ENCODE data around the gene CST7. TPM values are rescaled to one million over a fixed set of nuclear protein-coding genes. Genes with fewer than 3 reads are reported as not detected.

CST7 gene
- total RNA-seq, 1 experiment from 2014 or later, result not detected

DNA sequence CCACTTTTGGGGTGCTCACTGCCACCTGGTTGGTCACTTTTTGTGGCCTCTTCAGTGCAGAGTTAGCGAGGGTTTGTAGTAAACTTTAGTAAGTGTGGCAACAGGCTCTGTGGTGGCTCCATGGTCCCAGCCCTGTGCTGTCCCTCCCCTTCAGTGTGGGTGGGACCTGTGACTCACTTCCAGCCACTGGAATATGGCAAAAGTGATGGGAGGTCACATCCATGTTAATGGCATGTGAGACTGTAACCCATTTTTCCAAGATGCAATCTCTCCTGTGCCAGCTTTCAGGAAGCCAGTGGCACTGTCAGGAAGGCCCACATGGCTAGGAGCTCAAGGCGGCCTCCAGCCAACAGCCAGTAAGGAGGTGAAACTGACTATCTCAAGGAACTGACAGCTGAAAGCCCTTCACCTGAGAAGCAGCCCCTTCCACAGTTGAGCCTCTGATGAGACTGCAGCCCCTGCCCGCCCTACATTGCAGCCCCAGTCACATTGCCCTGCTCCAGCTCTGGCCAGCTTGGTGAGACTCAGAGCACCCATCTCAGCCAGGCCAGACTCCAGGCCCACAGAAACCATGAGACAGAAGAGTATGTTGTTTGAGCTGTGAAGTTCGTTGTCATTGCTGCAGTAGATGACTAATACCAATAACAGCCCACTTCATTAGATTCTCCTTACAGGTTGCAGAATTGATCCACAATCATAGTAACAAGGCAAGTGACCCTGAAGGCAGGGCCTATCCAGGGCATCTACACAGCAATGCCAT, 13.1 kb upstream of the CST7 start:
- TF ChIP-seq, protein P1, sequence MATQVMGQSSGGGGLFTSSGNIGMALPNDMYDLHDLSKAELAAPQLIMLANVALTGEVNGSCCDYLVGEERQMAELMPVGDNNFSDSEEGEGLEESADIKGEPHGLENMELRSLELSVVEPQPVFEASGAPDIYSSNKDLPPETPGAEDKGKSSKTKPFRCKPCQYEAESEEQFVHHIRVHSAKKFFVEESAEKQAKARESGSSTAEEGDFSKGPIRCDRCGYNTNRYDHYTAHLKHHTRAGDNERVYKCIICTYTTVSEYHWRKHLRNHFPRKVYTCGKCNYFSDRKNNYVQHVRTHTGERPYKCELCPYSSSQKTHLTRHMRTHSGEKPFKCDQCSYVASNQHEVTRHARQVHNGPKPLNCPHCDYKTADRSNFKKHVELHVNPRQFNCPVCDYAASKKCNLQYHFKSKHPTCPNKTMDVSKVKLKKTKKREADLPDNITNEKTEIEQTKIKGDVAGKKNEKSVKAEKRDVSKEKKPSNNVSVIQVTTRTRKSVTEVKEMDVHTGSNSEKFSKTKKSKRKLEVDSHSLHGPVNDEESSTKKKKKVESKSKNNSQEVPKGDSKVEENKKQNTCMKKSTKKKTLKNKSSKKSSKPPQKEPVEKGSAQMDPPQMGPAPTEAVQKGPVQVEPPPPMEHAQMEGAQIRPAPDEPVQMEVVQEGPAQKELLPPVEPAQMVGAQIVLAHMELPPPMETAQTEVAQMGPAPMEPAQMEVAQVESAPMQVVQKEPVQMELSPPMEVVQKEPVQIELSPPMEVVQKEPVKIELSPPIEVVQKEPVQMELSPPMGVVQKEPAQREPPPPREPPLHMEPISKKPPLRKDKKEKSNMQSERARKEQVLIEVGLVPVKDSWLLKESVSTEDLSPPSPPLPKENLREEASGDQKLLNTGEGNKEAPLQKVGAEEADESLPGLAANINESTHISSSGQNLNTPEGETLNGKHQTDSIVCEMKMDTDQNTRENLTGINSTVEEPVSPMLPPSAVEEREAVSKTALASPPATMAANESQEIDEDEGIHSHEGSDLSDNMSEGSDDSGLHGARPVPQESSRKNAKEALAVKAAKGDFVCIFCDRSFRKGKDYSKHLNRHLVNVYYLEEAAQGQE (IDR thresholded peaks at IDR 0.05; ENCODE audit: insufficient read depth in 1 of 2, low read depth in 2 of 2, low read length in 1 of 2), result no peak
- no peak for TF ChIP-seq SIN3A (IDR thresholded peaks at IDR 0.05; ENCODE audit: borderline replicate concordance, insufficient read depth, low read depth, low read length)
- TF ChIP-seq TCF7L2 (IDR thresholded peaks at IDR 0.05; ENCODE audit: low read depth, low read length), result no peak
- TF ChIP-seq, protein P2, sequence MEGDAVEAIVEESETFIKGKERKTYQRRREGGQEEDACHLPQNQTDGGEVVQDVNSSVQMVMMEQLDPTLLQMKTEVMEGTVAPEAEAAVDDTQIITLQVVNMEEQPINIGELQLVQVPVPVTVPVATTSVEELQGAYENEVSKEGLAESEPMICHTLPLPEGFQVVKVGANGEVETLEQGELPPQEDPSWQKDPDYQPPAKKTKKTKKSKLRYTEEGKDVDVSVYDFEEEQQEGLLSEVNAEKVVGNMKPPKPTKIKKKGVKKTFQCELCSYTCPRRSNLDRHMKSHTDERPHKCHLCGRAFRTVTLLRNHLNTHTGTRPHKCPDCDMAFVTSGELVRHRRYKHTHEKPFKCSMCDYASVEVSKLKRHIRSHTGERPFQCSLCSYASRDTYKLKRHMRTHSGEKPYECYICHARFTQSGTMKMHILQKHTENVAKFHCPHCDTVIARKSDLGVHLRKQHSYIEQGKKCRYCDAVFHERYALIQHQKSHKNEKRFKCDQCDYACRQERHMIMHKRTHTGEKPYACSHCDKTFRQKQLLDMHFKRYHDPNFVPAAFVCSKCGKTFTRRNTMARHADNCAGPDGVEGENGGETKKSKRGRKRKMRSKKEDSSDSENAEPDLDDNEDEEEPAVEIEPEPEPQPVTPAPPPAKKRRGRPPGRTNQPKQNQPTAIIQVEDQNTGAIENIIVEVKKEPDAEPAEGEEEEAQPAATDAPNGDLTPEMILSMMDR (IDR thresholded peaks at IDR 0.05), result no peak
- no peak for TF ChIP-seq POLR2AphosphoS5 (IDR thresholded peaks at IDR 0.05; ENCODE audit: low read depth, low read length)
- Histone ChIP-seq H3K27ac (ENCODE audit: low read length) (no peak overlapping the region), H3K9me3 (ENCODE audit: control insufficient read depth, insufficient read depth, low read depth, low read length) (no peaks in the 10 kb centered on the region), H3K4me1 (ENCODE audit: control insufficient read depth, insufficient read depth, low read length) (no peaks in the 10 kb centered on the region), H3K4me3 (ENCODE audit: low read depth in 2 of 2, low read length in 2 of 2) (no peak overlapping the region), H3K36me3 (ENCODE audit: control insufficient read depth, insufficient read depth, low read length) (no peaks in the 10 kb centered on the region), H3K27me3 (ENCODE audit: control insufficient read depth, insufficient read depth, low read length) (no peaks in the 10 kb centered on the region)
- POLR2A ChIA-PET, result no interaction called here
- no TSS peak for BruUV-seq (replicated peaks)
- in situ Hi-C loops (cut with HindIII; ENCODE audit: low pct_unique_long_range_greater_than_20kb, low sequenced_read_pairs) (no loop called here), intact Hi-C loops (cut with micrococcal nuclease; ENCODE audit: unreplicated experiment) (no loop called here)
- DNase-seq (ENCODE audit: low read depth, low spot score) (no peak), ATAC-seq (no peak)
- CTCF ChIA-PET, result no interaction called here

DNA sequence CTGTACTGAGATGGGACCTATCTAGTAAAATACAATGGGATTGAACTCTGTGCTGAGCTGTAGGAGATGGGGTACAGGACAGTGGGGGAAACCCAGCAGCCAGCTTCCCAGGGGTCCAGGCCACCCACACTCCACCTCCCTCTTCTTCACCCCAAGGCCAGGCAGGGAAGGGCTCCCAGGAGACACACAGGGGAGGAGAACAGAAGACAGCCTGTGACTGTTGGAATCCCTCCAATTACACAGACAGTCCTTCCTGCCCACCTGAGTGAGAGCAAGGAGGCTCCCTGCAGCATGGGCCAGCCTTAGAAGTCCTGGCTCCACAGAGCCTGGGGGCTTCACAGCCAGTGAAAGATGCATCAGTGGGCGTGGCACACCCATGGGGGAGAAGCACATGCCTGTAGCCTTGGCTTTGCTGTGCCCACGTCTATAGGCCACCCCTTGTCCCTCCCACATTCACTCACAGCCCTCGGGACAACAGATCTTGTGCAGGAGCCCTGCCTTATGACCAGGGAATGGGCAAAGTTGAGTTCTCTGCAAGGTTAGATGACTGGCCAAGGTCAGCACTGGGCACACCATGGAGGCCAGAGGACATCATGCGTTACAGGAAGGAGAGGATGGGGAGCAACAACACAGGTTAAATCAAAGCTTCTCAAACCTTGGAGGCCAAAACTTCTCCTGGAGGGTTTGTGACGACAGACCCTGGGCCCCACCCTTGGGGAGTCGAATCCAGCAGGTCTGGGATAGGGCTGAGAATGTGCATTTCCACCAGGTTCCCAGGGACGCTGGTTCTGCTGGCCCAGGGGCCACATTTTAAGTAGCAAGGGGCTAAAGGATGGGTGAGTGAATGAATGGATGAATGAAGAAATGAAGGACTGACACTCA, 12.3 kb upstream of the CST7 start:
- Histone ChIP-seq H3K27me3 (ENCODE audit: control insufficient read depth, insufficient read depth, low read length) (no peaks in the 10 kb centered on the region), H3K4me3 (ENCODE audit: low read depth in 2 of 2, low read length in 2 of 2) (no peak overlapping the region), H3K9me3 (ENCODE audit: control insufficient read depth, insufficient read depth, low read depth, low read length) (no peaks in the 10 kb centered on the region), H3K27ac (ENCODE audit: low read length) (no peak overlapping the region), H3K4me1 (ENCODE audit: control insufficient read depth, insufficient read depth, low read length) (no peaks in the 10 kb centered on the region), H3K36me3 (ENCODE audit: control insufficient read depth, insufficient read depth, low read length) (no peaks in the 10 kb centered on the region)
- no TSS peak for BruUV-seq (replicated peaks)
- POLR2A ChIA-PET, result no interaction called here
- intact Hi-C loops (cut with micrococcal nuclease; ENCODE audit: unreplicated experiment), result no loop called here
- TF ChIP-seq, protein P2 (IDR thresholded peaks at IDR 0.05), result no peak
- TF ChIP-seq TCF7L2 (IDR thresholded peaks at IDR 0.05; ENCODE audit: low read depth, low read length), result no peak
- no peak for DNase-seq (ENCODE audit: low read depth, low spot score)
- CTCF ChIA-PET, result no interaction called here
- in situ Hi-C loops (cut with HindIII; ENCODE audit: low pct_unique_long_range_greater_than_20kb, low sequenced_read_pairs), result no loop called here
- no peak for ATAC-seq
